OCI-LY1 (cell line): ENCODE results near the gene TMEM158.

ENCODE experiments used
- CTCF ChIP-seq: fragments of 200-600 bp; sonication (generic), shearing (Covaris generic); IDR thresholded peaks from 2 replicates; pipeline ENCODE4 v1.5.1; 2017; ENCODE audit warnings: mild to moderate bottlenecking, antibody characterized with exemption, low read length, moderate library complexity, mixed read lengths
- EZH2 ChIP-seq: fragments of 200-600 bp; sonication (generic), shearing (Covaris generic); IDR thresholded peaks from 2 replicates; pipeline ENCODE4 v1.8.0; 2017; ENCODE audit warnings: borderline replicate concordance, mixed run types, mild to moderate bottlenecking, antibody characterized with exemption, low read length, moderate library complexity, mixed read lengths

GRCh38 chr3:45236964-45237363, 10.9 kb upstream of the TMEM158 start:
- no peak for TF ChIP-seq CTCF
- no peak for TF ChIP-seq EZH2
